Endodermal cell (in vitro differentiated cells): Measurements from ENCODE around the gene TMEM164. TPM values are rescaled to one million over a fixed set of nuclear protein-coding genes. Genes with fewer than 3 reads are reported as not detected.

ENCODE experiments used
- DNase-seq: peaks from one replicate; pipeline ENCODE4 v3.0.0-alpha.2; 2017
- H3K27ac ChIP-seq: 2 replicates; pipeline ENCODE4 v1.5.1; 2013; ENCODE audit warnings: mild to moderate bottlenecking, low read depth, low read length, moderate library complexity
- H3K27me3 ChIP-seq: 2 replicates; pipeline ENCODE4 v1.6.1; 2013; ENCODE audit warnings: mild to moderate bottlenecking, low read length, moderate library complexity; ENCODE audit not compliant: insufficient read depth, control insufficient read depth, poor library complexity, severe bottlenecking
- H3K36me3 ChIP-seq: 2 replicates; pipeline ENCODE4 v1.7.0; 2013; ENCODE audit warnings: mild to moderate bottlenecking, low read length, moderate library complexity; ENCODE audit not compliant: control insufficient read depth, insufficient read depth
- H3K4me1 ChIP-seq: one replicate; pipeline ENCODE4 v1.7.0; 2013; ENCODE audit warnings: low read length; ENCODE audit not compliant: control insufficient read depth, insufficient read depth
- H3K4me3 ChIP-seq: 2 replicates; pipeline ENCODE4 v1.5.1; 2013; ENCODE audit warnings: mild to moderate bottlenecking, low read length, moderate library complexity
- H3K9ac ChIP-seq: 2 replicates; pipeline ENCODE4 v1.6.1; 2013; ENCODE audit warnings: mild to moderate bottlenecking, low read length, moderate library complexity; ENCODE audit not compliant: poor library complexity, severe bottlenecking; ENCODE audit errors: extremely low read depth
- H3K9me3 ChIP-seq: 2 replicates; pipeline ENCODE4 v1.6.1; 2013; ENCODE audit warnings: mild to moderate bottlenecking, low read length, moderate library complexity; ENCODE audit not compliant: control insufficient read depth
- H3K27ac Mint-ChIP-seq: 2 replicates; pipeline ENCODE4 v1.8.0; 2020; ENCODE audit warnings: mixed read lengths
- H3K27me3 Mint-ChIP-seq: 2 replicates; pipeline ENCODE4 v1.8.0; 2021; ENCODE audit warnings: mild to moderate bottlenecking, mixed read lengths; ENCODE audit not compliant: insufficient read depth
- H3K36me3 Mint-ChIP-seq: 2 replicates; pipeline ENCODE4 v1.8.0; 2020; ENCODE audit warnings: low read depth, mixed read lengths
- H3K4me1 Mint-ChIP-seq: 2 replicates; pipeline ENCODE4 v1.8.0; 2020; ENCODE audit warnings: mixed read lengths
- H3K4me3 Mint-ChIP-seq: 2 replicates; pipeline ENCODE4 v1.8.0; 2020; ENCODE audit warnings: mild to moderate bottlenecking, moderate library complexity, mixed read lengths
- H3K9me3 Mint-ChIP-seq: 2 replicates; pipeline ENCODE4 v1.8.0; 2020; ENCODE audit warnings: mild to moderate bottlenecking, mixed read lengths
- CTCF ChIP-seq: fragments of 200-600 bp; sonication (generic); conservative IDR thresholded peaks from 2 replicates; pipeline ENCODE4 v1.5.0; 2021; ENCODE audit warnings: antibody characterized with exemption, mild to moderate bottlenecking
- WGBS, 2 experiments: methylation state at CpG; one replicate each; pipeline versions ENCODE4 v1.1.5 to v1.1.7; 2013; ENCODE audit warnings: missing lambda C conversion rate in 2 of 2, mixed read lengths in 1 of 2; ENCODE audit not compliant: insufficient coverage in 1 of 2, insufficient read length in 1 of 2; 5-methylcytosine and 5-hydroxymethylcytosine counted together
- total RNA-seq, 2 donors: library from RNA; stranded (reverse); fragmentation: NEBNext Ultra II Directional in 1 of 2; extraction: Animal tissue kit (Norgen Biotek cat#: 25700) in 1 of 2; gene quantifications; 2 replicates in 1 of 2; 3 replicates in 1 of 2; pipeline ENCODE4 v1.2.1, GENCODE V29; 2021

Gene TMEM164
- total RNA-seq, 2 donors from 2014 or later = 30.4 to 50.7 TPM

- H3K27ac Mint-ChIP-seq = no peak overlapping the region
Measured at GRCh38 chrX:110004731-110005369, 1.9 kb downstream of the TMEM164 start.

DNA sequence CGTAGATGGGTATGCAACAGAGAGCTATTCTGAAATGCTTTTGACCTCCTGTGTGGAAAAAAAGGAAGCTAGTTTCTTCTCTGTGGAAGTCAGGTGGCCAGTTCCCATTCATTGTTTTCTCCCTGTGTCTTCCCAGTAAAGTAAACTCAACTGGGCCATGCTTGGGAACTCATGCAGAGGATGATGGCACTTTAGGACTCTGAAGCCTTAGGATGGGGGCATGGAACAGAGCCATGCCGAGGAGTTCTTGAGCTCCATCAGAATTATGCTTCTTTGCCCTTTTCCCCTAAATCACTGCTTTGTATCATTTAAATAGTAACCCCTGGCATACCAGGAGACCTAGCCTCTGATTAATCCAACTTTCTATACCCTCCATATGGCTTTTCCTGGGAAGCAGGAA is 3.2 kb downstream of the TMEM164 start:
- 86% methylated on average over 2 of the region's 2 CpGs; no CpG with 5 or more reads in 1 of the 2 experiments for WGBS, 2 experiments
- Histone ChIP-seq H3K4me1 (peaks cover under 1% of the 10 kb centered on the region), H3K36me3 (no peaks in the 10 kb centered on the region), H3K27ac (no peak overlapping the region), H3K9me3 (no peaks in the 10 kb centered on the region), H3K9ac (no peak overlapping the region), H3K4me3 (no peak overlapping the region), H3K27me3 (no peaks in the 10 kb centered on the region)
- peaks cover 5% of the 10 kb centered on the region for H3K36me3 Mint-ChIP-seq
- peaks cover 47% of the 10 kb centered on the region for H3K4me1 Mint-ChIP-seq
- H3K27ac Mint-ChIP-seq = no peak overlapping the region
- TF ChIP-seq CTCF = no peak
- H3K9me3 Mint-ChIP-seq = no peaks in the 10 kb centered on the region
- no peak overlapping the region for H3K4me3 Mint-ChIP-seq
- no peaks in the 10 kb centered on the region for H3K27me3 Mint-ChIP-seq
- DNase-seq = no peak

More at GRCh38 chrX:110004731-110005369, 1.9 kb downstream of the TMEM164 start:
- Mint-ChIP-seq H3K4me1 (peaks cover 45% of the 10 kb centered on the region), H3K27me3 (no peaks in the 10 kb centered on the region), H3K4me3 (no peak overlapping the region), H3K9me3 (no peaks in the 10 kb centered on the region), H3K36me3 (peaks cover 5% of the 10 kb centered on the region)
- Histone ChIP-seq H3K36me3 (no peaks in the 10 kb centered on the region), H3K9ac (no peak overlapping the region), H3K27me3 (no peaks in the 10 kb centered on the region), H3K4me3 (no peak overlapping the region), H3K9me3 (no peaks in the 10 kb centered on the region), H3K4me1 (peaks cover 3% of the 10 kb centered on the region), H3K27ac (no peak overlapping the region)
- no peak for DNase-seq
- WGBS, 2 experiments = 91% methylated on average over 3 of the region's 3 CpGs; no CpG with 5 or more reads in 1 of the 2 experiments
- TF ChIP-seq CTCF = no peak

GRCh38 chrX:110006821-110007375 is 4.0 kb downstream of the TMEM164 start:
- H3K4me1 ChIP-seq = no peaks in the 10 kb centered on the region
- H3K27me3 ChIP-seq = no peaks in the 10 kb centered on the region
- H3K9me3 Mint-ChIP-seq = no peaks in the 10 kb centered on the region
- H3K4me3 Mint-ChIP-seq = no peak overlapping the region
- no peaks in the 10 kb centered on the region for H3K27me3 Mint-ChIP-seq
- no peak overlapping the region for H3K27ac Mint-ChIP-seq
- no peak overlapping the region for H3K4me3 ChIP-seq
- no peak overlapping the region for H3K9ac ChIP-seq
- 87 to 93% methylated on average over 2 to 3 of the region's 3 CpGs for WGBS, 2 experiments
- DNase-seq = no peak
- no peak overlapping the region for H3K27ac ChIP-seq
- no peaks in the 10 kb centered on the region for H3K9me3 ChIP-seq
- H3K36me3 ChIP-seq = no peaks in the 10 kb centered on the region
- H3K36me3 Mint-ChIP-seq = peaks cover 10% of the 10 kb centered on the region
- H3K4me1 Mint-ChIP-seq = peaks cover 40% of the 10 kb centered on the region
- no peak for TF ChIP-seq CTCF
